GM18502 (cell line): ENCODE data around the gene PHPT1.
"Not testable (repeated sequence)": the region's sequence is repeated elsewhere in the genome, so short reads cannot be mapped to it uniquely, and the experiment has no call there.

Experiments used
- ATAC-seq: cut with Tn5 transposase; IDR thresholded peaks from one replicate; pipeline ENCODE4 v1.9.1; 2021; ENCODE audit warnings: mild to moderate bottlenecking; ENCODE audit not compliant: unreplicated experiment, poor library complexity

Gene PHPT1

GRCh38 chr9:136881691-136882108 is 32.5 kb downstream of the PHPT1 start:
- ATAC-seq, result no peak

DNA sequence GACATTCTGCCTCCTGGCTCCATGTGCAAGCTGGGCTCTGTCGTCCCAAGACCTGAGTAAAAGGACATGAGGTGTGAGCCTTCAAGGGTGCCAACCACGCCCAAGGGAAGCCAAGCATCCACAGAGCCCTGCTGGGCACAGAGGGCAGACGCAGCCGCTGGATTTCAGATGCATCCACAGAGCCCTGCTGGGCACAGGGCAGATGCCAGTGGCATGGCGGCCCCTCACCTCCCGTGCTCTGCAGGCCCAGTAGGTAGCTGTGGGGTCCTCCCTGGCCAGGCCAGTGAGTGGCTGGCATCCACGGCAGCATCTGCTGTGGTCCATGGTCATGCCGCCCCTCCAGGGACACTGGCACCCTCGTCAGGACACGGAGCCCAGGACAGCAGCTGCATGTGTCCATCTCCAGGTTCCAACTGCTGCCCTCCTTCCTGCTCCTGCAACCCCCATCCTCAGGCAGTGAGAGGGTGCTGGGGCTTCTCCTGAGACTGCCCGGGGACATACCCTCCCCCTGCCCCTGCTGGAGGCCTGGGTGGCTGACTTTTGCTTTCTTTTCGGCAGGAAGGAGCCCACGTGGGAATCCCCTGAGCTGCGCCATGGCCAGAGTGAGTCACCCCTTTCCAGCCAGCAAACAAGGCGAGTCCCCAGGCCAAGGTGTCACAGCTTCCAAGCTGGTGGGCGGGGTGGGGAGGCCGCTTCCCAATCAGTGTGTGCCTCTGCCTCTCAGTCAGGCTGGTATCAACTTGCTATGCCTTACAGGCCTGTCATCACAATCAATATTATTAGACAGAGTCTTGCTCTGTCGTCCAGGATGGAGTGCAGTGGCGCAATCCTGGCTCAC is 33.1 kb downstream of the PHPT1 start:
- peak; percentile 29 for ATAC-seq

DNA sequence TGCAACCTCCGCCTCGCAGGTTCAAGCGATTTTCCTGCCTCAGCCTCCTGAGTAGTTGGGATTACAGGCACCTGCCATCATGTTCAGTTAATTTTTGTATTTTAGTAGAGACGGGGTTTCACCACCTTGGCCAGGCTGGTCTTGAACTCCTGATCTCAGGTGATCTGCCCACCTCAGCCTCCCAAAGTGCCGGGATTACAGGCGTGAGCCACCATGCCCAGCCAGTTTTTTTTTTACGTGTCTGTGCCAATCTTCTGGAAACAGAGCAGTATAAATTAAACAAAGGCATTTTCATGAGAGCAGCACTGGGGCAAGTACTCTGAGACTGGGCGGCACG is 33.7 kb downstream of the PHPT1 start:
- not testable (repeated sequence) for ATAC-seq

- ATAC-seq, result not testable (repeated sequence)
These were observed 34.5 kb downstream of the PHPT1 start for GRCh38 chr9:136883670-136884069.

DNA sequence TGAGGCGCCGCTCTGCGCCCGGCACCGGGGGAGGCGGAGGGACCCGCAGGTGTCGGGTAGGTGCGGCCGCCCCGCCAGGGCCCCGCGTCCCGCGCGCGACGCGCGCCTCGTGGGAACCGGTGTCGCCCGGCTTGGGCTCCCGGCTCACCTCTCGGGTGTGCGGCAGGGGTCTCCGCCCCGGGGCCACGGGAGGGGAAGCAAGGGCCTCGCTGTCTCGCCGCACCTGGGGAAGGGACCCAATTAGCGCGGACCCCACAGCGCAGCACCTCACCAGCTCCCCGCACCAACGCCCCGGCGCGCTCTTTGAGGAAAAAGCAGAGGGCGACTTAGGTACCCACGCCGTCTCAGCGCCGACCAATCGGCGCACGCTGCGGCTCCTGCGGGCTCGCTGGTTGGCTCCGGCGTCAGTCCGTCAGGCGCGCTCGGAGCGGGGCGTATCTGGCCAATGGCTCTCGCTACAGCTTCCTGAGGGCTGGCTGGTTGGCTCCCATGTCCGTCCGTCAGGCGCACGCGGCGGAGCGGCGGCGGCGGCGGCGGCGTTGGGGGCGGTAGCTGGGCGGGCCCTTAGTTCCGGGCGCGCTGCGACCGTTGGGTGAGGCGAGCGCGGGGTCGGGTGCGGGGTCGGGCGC is 36.9 kb downstream of the PHPT1 start, which contains the start of gene TRAF2:
TSS of gene TRAF2 (plus strand) at position 567 of the 629 bp plus-strand sequence. CDS start 12,225 bp downstream, outside the sequence.
- peak; percentile 83 for ATAC-seq

- ATAC-seq, result peak; percentile 22
These were observed 37.7 kb downstream of the PHPT1 start for GRCh38 chr9:136886610-136887597.

- ATAC-seq, result no peak
These were observed 39.2 kb downstream of the PHPT1 start for GRCh38 chr9:136888454-136888853.

GRCh38 chr9:136889858-136890257 is 40.6 kb downstream of the PHPT1 start:
- no peak for ATAC-seq

GRCh38 chr9:136890661-136891060 is 41.5 kb downstream of the PHPT1 start:
- ATAC-seq, result no peak

GRCh38 chr9:136896027-136896426 is 46.8 kb downstream of the PHPT1 start:
- no peak for ATAC-seq

- ATAC-seq, result no peak
These were observed 49.4 kb downstream of the PHPT1 start for GRCh38 chr9:136898483-136899100.

- no peak for ATAC-seq
These were observed 50.0 kb downstream of the PHPT1 start for GRCh38 chr9:136899196-136899595.

- no peak for ATAC-seq
These were observed 51.3 kb downstream of the PHPT1 start for GRCh38 chr9:136900556-136900955.
